HepG2 (cell line): ENCODE results near the gene BICDL2. TPM values are rescaled to one million over a fixed set of nuclear protein-coding genes. Genes with fewer than 3 reads are reported as not detected.

Experiments
- CBX1 ChIP-seq: IDR thresholded peaks from one replicate; pipeline ENCODE4 v1.6.1; 2016; ENCODE audit warnings: antibody characterized with exemption, low read depth
- GATAD2A ChIP-seq: IDR thresholded peaks from 2 replicates; pipeline ENCODE4 v1.6.1; 2016
- JUND ChIP-seq: sonication (generic); formaldehyde crosslinking; IDR thresholded peaks from 2 replicates; pipeline ENCODE4 v1.8.0; 2022; ENCODE audit warnings: mild to moderate bottlenecking, missing genetic modification reagents
- MIXL1 ChIP-seq: IDR thresholded peaks from 2 replicates; pipeline ENCODE4 v1.6.1; 2016
- MXI1 ChIP-seq: IDR thresholded peaks from 3 replicates; pipeline ENCODE4 v1.6.1; 2012; ENCODE audit warnings: low read depth, low read length, inconsistent platforms, borderline replicate concordance
- MYC ChIP-seq: sonication (generic); formaldehyde crosslinking; IDR thresholded peaks from 2 replicates; pipeline ENCODE4 v1.9.0; 2021; ENCODE audit warnings: missing genetic modification reagents, borderline replicate concordance
- SAP130 ChIP-seq: IDR thresholded peaks from 2 replicates; pipeline ENCODE4 v1.6.1; 2016; ENCODE audit warnings: low read depth
- SOX5 ChIP-seq: IDR thresholded peaks from 2 replicates; pipeline ENCODE4 v1.6.1; 2016; ENCODE audit warnings: borderline replicate concordance
- SP4 ChIP-seq: sonication (generic); formaldehyde crosslinking; IDR thresholded peaks from 2 replicates; pipeline ENCODE4 v1.8.1; 2023; ENCODE audit warnings: mild to moderate bottlenecking, missing genetic modification reagents
- ZC3H4 ChIP-seq: sonication (generic); formaldehyde crosslinking; IDR thresholded peaks from 2 replicates; pipeline ENCODE4 v1.4.0; 2020; ENCODE audit warnings: missing genetic modification reagents, borderline replicate concordance
- ZFP36 ChIP-seq: fragments of 150-350 bp; IDR thresholded peaks from 2 replicates; pipeline ENCODE4 v1.6.1; 2018; ENCODE audit warnings: borderline replicate concordance, low read length, low read depth; ENCODE audit not compliant: partially characterized antibody
- ZMYM3 ChIP-seq: sonication (generic); formaldehyde crosslinking; IDR thresholded peaks from 2 replicates; pipeline ENCODE4 v1.5.1; 2020; ENCODE audit warnings: mild to moderate bottlenecking, missing genetic modification reagents
- ZNF292 ChIP-seq: sonication (generic); formaldehyde crosslinking; IDR thresholded peaks from 2 replicates; pipeline ENCODE4 v1.8.1; 2022; ENCODE audit warnings: mild to moderate bottlenecking, low read depth, missing genetic modification reagents, borderline replicate concordance
- ZNF317 ChIP-seq: sonication (generic); formaldehyde crosslinking; IDR thresholded peaks from 2 replicates; pipeline ENCODE4 v1.5.0; 2020; ENCODE audit warnings: mild to moderate bottlenecking, missing genetic modification reagents
- ZNF329 ChIP-seq: sonication (generic); formaldehyde crosslinking; IDR thresholded peaks from 2 replicates; pipeline ENCODE4 v1.9.0; 2021; ENCODE audit warnings: low read depth, mild to moderate bottlenecking, missing genetic modification reagents
- ZNF746 ChIP-seq: sonication (generic); formaldehyde crosslinking; IDR thresholded peaks from 2 replicates; pipeline ENCODE4 v1.8.0; 2022; ENCODE audit warnings: mild to moderate bottlenecking, missing genetic modification reagents
- ZNF761 ChIP-seq: sonication (generic); formaldehyde crosslinking; conservative IDR thresholded peaks from 2 replicates; pipeline ENCODE4 v1.4.0; 2020; ENCODE audit warnings: mild to moderate bottlenecking, missing genetic modification reagents
- polyA plus RNA-seq, 8 experiments: library from polyadenylated mRNA; depleted of rRNA in 3 of 8; stranded (reverse) in 7 of 8; unstranded in 1 of 8; fragments of >200 nt; fragmentation: Illumina TruSeq in 4 of 8; extraction: Trizol in 4 of 8; gene quantifications; 2 replicates each; pipeline versions ENCODE4 v1.2.1 to v1.2.3, GENCODE V29; 2011 to 2016; ENCODE audit warnings: low read depth in 4 of 8, missing spikeins in 1 of 8, mixed read lengths in 1 of 8; ENCODE audit not compliant: insufficient read depth in 1 of 8
- total RNA-seq, 5 experiments: library from RNA; depleted of rRNA; stranded (reverse); fragments of >200 nt; fragmentation: Illumina TruSeq; extraction: Trizol; gene quantifications; 2 replicates each; pipeline ENCODE4 v1.2.3, GENCODE V29; 2016; ENCODE audit warnings: low read depth in 1 of 5
- TF ChIP-seq, protein P1 (sequence below): IDR thresholded peaks from 2 replicates; pipeline ENCODE4 v1.6.1; 2016; ENCODE audit warnings: mild to moderate bottlenecking, missing biosample characterization, missing genetic modification reagents
- TF ChIP-seq, protein P2 (sequence below), 2 experiments: IDR thresholded peaks; 2 replicates each; pipeline ENCODE4 v1.6.1; 2011 to 2012; ENCODE audit warnings: low read length in 2 of 2, borderline replicate concordance in 1 of 2, low read depth in 1 of 2, mild to moderate bottlenecking in 1 of 2, moderate library complexity in 1 of 2
- TF ChIP-seq, protein P3 (sequence below): sonication (generic); formaldehyde crosslinking; IDR thresholded peaks from 2 replicates; pipeline ENCODE4 v1.4.0; 2020; ENCODE audit warnings: mild to moderate bottlenecking, missing genetic modification reagents
- TF ChIP-seq, protein P4 (sequence below): sonication (generic); formaldehyde crosslinking; IDR thresholded peaks from 2 replicates; pipeline ENCODE4 v1.8.1; 2023; ENCODE audit warnings: missing genetic modification reagents, inconsistent platforms, borderline replicate concordance
- TF ChIP-seq, protein P5 (sequence below): sonication (generic); formaldehyde crosslinking; IDR thresholded peaks from 2 replicates; pipeline ENCODE4 v1.4.0; 2020; ENCODE audit warnings: mild to moderate bottlenecking, missing genetic modification reagents

Gene BICDL2
- total and polyA plus RNA-seq, 2 of the 13 experiments (the other 11 are each of a cell fraction or from before 2014, with no cell fraction given) = 0.12 TPM; not detected in 1

DNA sequence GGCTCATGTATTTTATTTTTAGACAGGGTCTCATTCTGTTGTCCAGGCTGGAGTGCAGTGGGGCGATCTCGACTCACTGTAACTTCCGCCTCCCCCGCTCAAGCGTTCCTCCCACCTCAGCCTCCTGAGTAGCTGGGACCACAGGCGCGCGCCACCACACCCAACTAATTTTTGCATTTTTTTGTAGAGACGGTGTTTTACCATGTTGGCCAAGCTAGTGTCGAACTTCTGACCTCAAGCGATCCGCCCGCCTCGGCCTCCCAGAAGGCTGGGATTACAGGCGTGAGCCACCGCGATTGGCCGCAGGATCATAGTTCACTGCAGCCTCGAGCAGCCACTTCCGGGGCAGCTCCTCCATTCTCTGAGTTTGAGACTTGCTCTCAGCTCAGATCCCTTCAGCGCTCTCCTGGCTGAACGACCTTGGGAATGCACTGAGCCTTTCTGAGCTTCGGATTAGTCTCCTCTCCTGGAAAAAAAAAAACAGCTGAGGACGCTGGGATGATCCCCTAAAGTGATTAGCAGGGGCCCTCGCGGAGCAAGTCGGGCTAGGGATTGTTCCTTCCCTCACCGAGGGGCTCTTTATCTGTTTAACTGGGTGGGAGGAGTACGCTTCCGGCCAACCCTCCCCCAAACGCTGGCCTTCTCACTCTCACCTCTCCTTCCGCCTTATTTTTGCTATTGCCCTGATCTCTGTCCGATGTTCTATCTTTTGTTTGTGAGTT is 55.4 kb downstream of the BICDL2 start (continued):
- peak; percentile 14; the same call in 1 of the 2 replicates for TF ChIP-seq ZNF317 (CRISPR knock-in tag)
- TF ChIP-seq, protein P1, sequence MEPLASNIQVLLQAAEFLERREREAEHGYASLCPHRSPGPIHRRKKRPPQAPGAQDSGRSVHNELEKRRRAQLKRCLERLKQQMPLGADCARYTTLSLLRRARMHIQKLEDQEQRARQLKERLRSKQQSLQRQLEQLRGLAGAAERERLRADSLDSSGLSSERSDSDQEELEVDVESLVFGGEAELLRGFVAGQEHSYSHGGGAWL (CRISPR knock-in tag) = peak; percentile 55; the same call in 1 of the 2 replicates
- TF ChIP-seq ZNF329 (CRISPR knock-in tag) = no peak
- peak; percentile 53; the same call in 1 of the 2 replicates for TF ChIP-seq SP4 (CRISPR knock-in tag)
- TF ChIP-seq MIXL1 (CRISPR knock-in tag) = peak; percentile 38; the same call in 1 of the 2 replicates
- TF ChIP-seq, protein P2, sequence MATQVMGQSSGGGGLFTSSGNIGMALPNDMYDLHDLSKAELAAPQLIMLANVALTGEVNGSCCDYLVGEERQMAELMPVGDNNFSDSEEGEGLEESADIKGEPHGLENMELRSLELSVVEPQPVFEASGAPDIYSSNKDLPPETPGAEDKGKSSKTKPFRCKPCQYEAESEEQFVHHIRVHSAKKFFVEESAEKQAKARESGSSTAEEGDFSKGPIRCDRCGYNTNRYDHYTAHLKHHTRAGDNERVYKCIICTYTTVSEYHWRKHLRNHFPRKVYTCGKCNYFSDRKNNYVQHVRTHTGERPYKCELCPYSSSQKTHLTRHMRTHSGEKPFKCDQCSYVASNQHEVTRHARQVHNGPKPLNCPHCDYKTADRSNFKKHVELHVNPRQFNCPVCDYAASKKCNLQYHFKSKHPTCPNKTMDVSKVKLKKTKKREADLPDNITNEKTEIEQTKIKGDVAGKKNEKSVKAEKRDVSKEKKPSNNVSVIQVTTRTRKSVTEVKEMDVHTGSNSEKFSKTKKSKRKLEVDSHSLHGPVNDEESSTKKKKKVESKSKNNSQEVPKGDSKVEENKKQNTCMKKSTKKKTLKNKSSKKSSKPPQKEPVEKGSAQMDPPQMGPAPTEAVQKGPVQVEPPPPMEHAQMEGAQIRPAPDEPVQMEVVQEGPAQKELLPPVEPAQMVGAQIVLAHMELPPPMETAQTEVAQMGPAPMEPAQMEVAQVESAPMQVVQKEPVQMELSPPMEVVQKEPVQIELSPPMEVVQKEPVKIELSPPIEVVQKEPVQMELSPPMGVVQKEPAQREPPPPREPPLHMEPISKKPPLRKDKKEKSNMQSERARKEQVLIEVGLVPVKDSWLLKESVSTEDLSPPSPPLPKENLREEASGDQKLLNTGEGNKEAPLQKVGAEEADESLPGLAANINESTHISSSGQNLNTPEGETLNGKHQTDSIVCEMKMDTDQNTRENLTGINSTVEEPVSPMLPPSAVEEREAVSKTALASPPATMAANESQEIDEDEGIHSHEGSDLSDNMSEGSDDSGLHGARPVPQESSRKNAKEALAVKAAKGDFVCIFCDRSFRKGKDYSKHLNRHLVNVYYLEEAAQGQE (IDR thresholded peaks at IDR 0.05; ENCODE audit: borderline replicate concordance in 1 of 2, low read depth in 1 of 2, low read length in 2 of 2) = no peak
- TF ChIP-seq, protein P3, sequence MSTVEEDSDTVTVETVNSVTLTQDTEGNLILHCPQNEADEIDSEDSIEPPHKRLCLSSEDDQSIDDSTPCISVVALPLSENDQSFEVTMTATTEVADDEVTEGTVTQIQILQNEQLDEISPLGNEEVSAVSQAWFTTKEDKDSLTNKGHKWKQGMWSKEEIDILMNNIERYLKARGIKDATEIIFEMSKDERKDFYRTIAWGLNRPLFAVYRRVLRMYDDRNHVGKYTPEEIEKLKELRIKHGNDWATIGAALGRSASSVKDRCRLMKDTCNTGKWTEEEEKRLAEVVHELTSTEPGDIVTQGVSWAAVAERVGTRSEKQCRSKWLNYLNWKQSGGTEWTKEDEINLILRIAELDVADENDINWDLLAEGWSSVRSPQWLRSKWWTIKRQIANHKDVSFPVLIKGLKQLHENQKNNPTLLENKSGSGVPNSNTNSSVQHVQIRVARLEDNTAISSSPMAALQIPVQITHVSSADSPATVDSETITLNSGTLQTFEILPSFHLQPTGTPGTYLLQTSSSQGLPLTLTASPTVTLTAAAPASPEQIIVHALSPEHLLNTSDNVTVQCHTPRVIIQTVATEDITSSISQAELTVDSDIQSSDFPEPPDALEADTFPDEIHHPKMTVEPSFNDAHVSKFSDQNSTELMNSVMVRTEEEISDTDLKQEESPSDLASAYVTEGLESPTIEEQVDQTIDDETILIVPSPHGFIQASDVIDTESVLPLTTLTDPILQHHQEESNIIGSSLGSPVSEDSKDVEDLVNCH (CRISPR knock-in tag) = no peak
- 0 out of 2 replicates have a peak, but pooled peaks have one; percentile 70 for TF ChIP-seq ZNF292 (CRISPR knock-in tag)
- TF ChIP-seq GATAD2A = peak; percentile 32; the same call in 1 of the 2 replicates
- TF ChIP-seq, protein P4, sequence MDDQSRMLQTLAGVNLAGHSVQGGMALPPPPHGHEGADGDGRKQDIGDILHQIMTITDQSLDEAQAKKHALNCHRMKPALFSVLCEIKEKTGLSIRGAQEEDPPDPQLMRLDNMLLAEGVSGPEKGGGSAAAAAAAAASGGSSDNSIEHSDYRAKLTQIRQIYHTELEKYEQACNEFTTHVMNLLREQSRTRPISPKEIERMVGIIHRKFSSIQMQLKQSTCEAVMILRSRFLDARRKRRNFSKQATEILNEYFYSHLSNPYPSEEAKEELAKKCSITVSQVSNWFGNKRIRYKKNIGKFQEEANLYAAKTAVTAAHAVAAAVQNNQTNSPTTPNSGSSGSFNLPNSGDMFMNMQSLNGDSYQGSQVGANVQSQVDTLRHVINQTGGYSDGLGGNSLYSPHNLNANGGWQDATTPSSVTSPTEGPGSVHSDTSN = no peak
- TF ChIP-seq ZC3H4 (CRISPR knock-in tag) = 0 out of 2 replicates have a peak, but pooled peaks have one; percentile 71
- TF ChIP-seq ZFP36 = no peak
- TF ChIP-seq, protein P5, sequence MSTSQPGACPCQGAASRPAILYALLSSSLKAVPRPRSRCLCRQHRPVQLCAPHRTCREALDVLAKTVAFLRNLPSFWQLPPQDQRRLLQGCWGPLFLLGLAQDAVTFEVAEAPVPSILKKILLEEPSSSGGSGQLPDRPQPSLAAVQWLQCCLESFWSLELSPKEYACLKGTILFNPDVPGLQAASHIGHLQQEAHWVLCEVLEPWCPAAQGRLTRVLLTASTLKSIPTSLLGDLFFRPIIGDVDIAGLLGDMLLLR = 0 out of 2 replicates have a peak, but pooled peaks have one; percentile 40
- no peak; the same call in 1 of the 2 replicates for TF ChIP-seq MYC (CRISPR knock-in tag)
- TF ChIP-seq JUND (CRISPR knock-in tag) = no peak
- 0 out of 3 replicates have a peak, but pooled peaks have one; percentile 38 for TF ChIP-seq MXI1
- no peak for TF ChIP-seq SOX5
- TF ChIP-seq ZNF761 (CRISPR knock-in tag) = no peak
- TF ChIP-seq CBX1 = peak; percentile 44
- TF ChIP-seq ZNF746 (CRISPR knock-in tag) = peak; percentile 26; the same call in 1 of the 2 replicates
- peak; percentile 92 for TF ChIP-seq ZMYM3 (CRISPR knock-in tag)
- peak; percentile 68 for TF ChIP-seq SAP130
